HepG2 (cell line): ENCODE data around the gene PFDN1.

Experiments
- CBX5 ChIP-seq: sonication (generic); formaldehyde crosslinking; IDR thresholded peaks from 2 replicates; pipeline ENCODE4 v1.4.0; 2020; ENCODE audit warnings: missing genetic modification reagents, borderline replicate concordance
- GATA4 ChIP-seq: sonication (generic); IDR thresholded peaks from 2 replicates; pipeline ENCODE4 v1.6.1; 2016; ENCODE audit warnings: antibody characterized with exemption, low read depth, borderline replicate concordance
- JUN ChIP-seq: sonication (generic); formaldehyde crosslinking; IDR thresholded peaks from 2 replicates; pipeline ENCODE4 v1.4.0; 2020; ENCODE audit warnings: mild to moderate bottlenecking, missing genetic modification reagents
- NFYB ChIP-seq: sonication (generic); formaldehyde crosslinking; IDR thresholded peaks from 2 replicates; pipeline ENCODE4 v1.4.0; 2020; ENCODE audit warnings: missing genetic modification reagents
- POLR2A ChIP-seq, 2 experiments: IDR thresholded peaks; 2 replicates each; pipeline ENCODE4 v1.6.1; 2011; ENCODE audit warnings: low read depth in 2 of 2, low read length in 2 of 2, mild to moderate bottlenecking in 1 of 2, moderate library complexity in 1 of 2; ENCODE audit not compliant: insufficient read depth in 1 of 2
- SAFB2 ChIP-seq: sonication (generic); formaldehyde crosslinking; IDR thresholded peaks from 2 replicates; pipeline ENCODE4 v1.5.1; 2020; ENCODE audit warnings: missing genetic modification reagents, low read depth, mild to moderate bottlenecking, borderline replicate concordance
- SRSF4 ChIP-seq: fragments of 200-400 bp; formaldehyde crosslinking; IDR thresholded peaks from one replicate; pipeline ENCODE4 v1.6.1; 2018; ENCODE audit warnings: mild to moderate bottlenecking, low read depth, low read length, moderate library complexity; ENCODE audit not compliant: poor library complexity, severe bottlenecking
- ZNF274 ChIP-seq: sonication (generic); formaldehyde crosslinking; IDR thresholded peaks from 2 replicates; pipeline ENCODE4 v1.5.1; 2020; ENCODE audit warnings: mild to moderate bottlenecking, missing genetic modification reagents
- ZNF577 ChIP-seq: sonication (generic); formaldehyde crosslinking; IDR thresholded peaks from 2 replicates; pipeline ENCODE4 v1.4.0; 2020; ENCODE audit warnings: mild to moderate bottlenecking, low read depth, missing genetic modification reagents, borderline replicate concordance
- ZZZ3 ChIP-seq: sonication (generic); formaldehyde crosslinking; IDR thresholded peaks from 2 replicates; pipeline ENCODE4 v1.4.0; 2020; ENCODE audit warnings: missing genetic modification reagents, mild to moderate bottlenecking, borderline replicate concordance

GRCh38 chr5:140270008-140270407 lies 32.9 kb downstream of the PFDN1 start:
- TF ChIP-seq CBX5 (CRISPR knock-in tag) (no peak), ZNF274 (CRISPR knock-in tag) (no peak), ZNF577 (CRISPR knock-in tag) (no peak), ZZZ3 (no peak), SRSF4 (no peak), NFYB (CRISPR knock-in tag) (no peak), JUN (no peak), POLR2A (IDR thresholded peaks at IDR 0.05; ENCODE audit: insufficient read depth in 1 of 2, low read depth in 2 of 2, low read length in 2 of 2) (no peak), GATA4 (no peak), SAFB2 (CRISPR knock-in tag) (no peak)
